HepG2 (cell line): ENCODE data around the gene MED10. TPM values are rescaled to one million over a fixed set of nuclear protein-coding genes. Genes with fewer than 3 reads are reported as not detected.

ENCODE experiments used
- ARHGAP35 ChIP-seq: sonication (generic); formaldehyde crosslinking; IDR thresholded peaks from 2 replicates; pipeline ENCODE4 v1.9.0; 2022; ENCODE audit warnings: mild to moderate bottlenecking, inconsistent platforms, moderate library complexity, missing genetic modification reagents, borderline replicate concordance
- FOXK1 ChIP-seq: sonication (generic); formaldehyde crosslinking; IDR thresholded peaks from 2 replicates; pipeline ENCODE4 v1.4.0; 2020; ENCODE audit warnings: low read depth, missing genetic modification reagents, borderline replicate concordance
- GATAD2A ChIP-seq: IDR thresholded peaks from 2 replicates; pipeline ENCODE4 v1.6.1; 2016
- MXI1 ChIP-seq: IDR thresholded peaks from 3 replicates; pipeline ENCODE4 v1.6.1; 2012; ENCODE audit warnings: low read depth, low read length, inconsistent platforms, borderline replicate concordance
- NCOR1 ChIP-seq: fragments of 200-600 bp; sonication (generic); IDR thresholded peaks from 2 replicates; pipeline ENCODE4 v1.7.0; 2017; ENCODE audit warnings: antibody characterized with exemption, low read length, borderline replicate concordance
- NFIC ChIP-seq: IDR thresholded peaks from 2 replicates; pipeline ENCODE4 v1.6.1; 2012; ENCODE audit warnings: mild to moderate bottlenecking, low read length, inconsistent platforms
- NFYB ChIP-seq: sonication (generic); formaldehyde crosslinking; IDR thresholded peaks from 2 replicates; pipeline ENCODE4 v1.4.0; 2020; ENCODE audit warnings: missing genetic modification reagents
- SOX13 ChIP-seq, 3 experiments: fragments of 450-650 bp in 1 of 3; sonication (generic) in 1 of 3; formaldehyde crosslinking in 1 of 3; IDR thresholded peaks in 2 of 3; conservative IDR thresholded peaks in 1 of 3; 2 replicates each; pipeline versions ENCODE4 v1.5.0 to v1.6.1; 2016 to 2020; ENCODE audit warnings: antibody characterized with exemption in 1 of 3, mild to moderate bottlenecking in 1 of 3, missing compliant biosample characterization in 1 of 3, missing genetic modification reagents in 1 of 3, moderate library complexity in 1 of 3
- SRSF4 ChIP-seq: fragments of 200-400 bp; formaldehyde crosslinking; IDR thresholded peaks from one replicate; pipeline ENCODE4 v1.6.1; 2018; ENCODE audit warnings: mild to moderate bottlenecking, low read depth, low read length, moderate library complexity; ENCODE audit not compliant: poor library complexity, severe bottlenecking
- ZBTB7B ChIP-seq: sonication (generic); formaldehyde crosslinking; IDR thresholded peaks from 2 replicates; pipeline ENCODE4 v1.4.0; 2020; ENCODE audit warnings: missing genetic modification reagents
- ZFP36L2 ChIP-seq: sonication (generic); formaldehyde crosslinking; IDR thresholded peaks from 2 replicates; pipeline ENCODE4 v1.4.0; 2020; ENCODE audit warnings: missing genetic modification reagents
- ZFP82 ChIP-seq: sonication (generic); formaldehyde crosslinking; IDR thresholded peaks from 2 replicates; pipeline ENCODE4 v1.5.1; 2020; ENCODE audit warnings: mild to moderate bottlenecking, missing genetic modification reagents, borderline replicate concordance
- ZMAT3 ChIP-seq: sonication (generic); formaldehyde crosslinking; conservative IDR thresholded peaks from 2 replicates; pipeline ENCODE4 v1.7.0; 2021; ENCODE audit warnings: missing genetic modification reagents
- ZNF331 ChIP-seq: sonication (generic); formaldehyde crosslinking; IDR thresholded peaks from 2 replicates; pipeline ENCODE4 v1.4.0; 2020; ENCODE audit warnings: missing genetic modification reagents
- ZNF33A ChIP-seq: sonication (generic); formaldehyde crosslinking; IDR thresholded peaks from 2 replicates; pipeline ENCODE4 v1.5.1; 2020; ENCODE audit warnings: missing genetic modification reagents, mild to moderate bottlenecking, moderate library complexity, borderline replicate concordance
- ZNF567 ChIP-seq: sonication (generic); formaldehyde crosslinking; IDR thresholded peaks from 2 replicates; pipeline ENCODE4 v1.8.1; 2023; ENCODE audit warnings: mild to moderate bottlenecking, missing genetic modification reagents, borderline replicate concordance
- ZNF670 ChIP-seq: sonication (generic); formaldehyde crosslinking; IDR thresholded peaks from 2 replicates; pipeline ENCODE4 v1.8.0; 2022; ENCODE audit warnings: mild to moderate bottlenecking, missing genetic modification reagents, borderline replicate concordance
- ZNF709 ChIP-seq: sonication (generic); formaldehyde crosslinking; IDR thresholded peaks from 2 replicates; pipeline ENCODE4 v1.5.0; 2020; ENCODE audit warnings: mild to moderate bottlenecking, missing genetic modification reagents
- ZNF737 ChIP-seq: sonication (generic); formaldehyde crosslinking; IDR thresholded peaks from 2 replicates; pipeline ENCODE4 v1.5.0; 2020; ENCODE audit warnings: missing genetic modification reagents, mild to moderate bottlenecking, borderline replicate concordance
- polyA plus RNA-seq, 8 experiments: library from polyadenylated mRNA; depleted of rRNA in 3 of 8; stranded (reverse) in 7 of 8; unstranded in 1 of 8; fragments of >200 nt; fragmentation: Illumina TruSeq in 4 of 8; extraction: Trizol in 4 of 8; gene quantifications; 2 replicates each; pipeline versions ENCODE4 v1.2.1 to v1.2.3, GENCODE V29; 2011 to 2016; ENCODE audit warnings: low read depth in 4 of 8, missing spikeins in 1 of 8, mixed read lengths in 1 of 8; ENCODE audit not compliant: insufficient read depth in 1 of 8
- total RNA-seq, 5 experiments: library from RNA; depleted of rRNA; stranded (reverse); fragments of >200 nt; fragmentation: Illumina TruSeq; extraction: Trizol; gene quantifications; 2 replicates each; pipeline ENCODE4 v1.2.3, GENCODE V29; 2016; ENCODE audit warnings: low read depth in 1 of 5
- TF ChIP-seq, protein P1 (sequence below): sonication (generic); formaldehyde crosslinking; conservative IDR thresholded peaks from 2 replicates; pipeline ENCODE4 v1.8.0; 2022; ENCODE audit warnings: missing genetic modification reagents
- TF ChIP-seq, protein P2 (sequence below): sonication (generic); formaldehyde crosslinking; IDR thresholded peaks from 2 replicates; pipeline ENCODE4 v1.4.0; 2020; ENCODE audit warnings: mild to moderate bottlenecking, missing genetic modification reagents

The MED10 gene
- total and polyA plus RNA-seq, 2 of the 13 experiments (the other 11 are each of a cell fraction or from before 2014, with no cell fraction given) = 11.2 to 23.7 TPM

DNA sequence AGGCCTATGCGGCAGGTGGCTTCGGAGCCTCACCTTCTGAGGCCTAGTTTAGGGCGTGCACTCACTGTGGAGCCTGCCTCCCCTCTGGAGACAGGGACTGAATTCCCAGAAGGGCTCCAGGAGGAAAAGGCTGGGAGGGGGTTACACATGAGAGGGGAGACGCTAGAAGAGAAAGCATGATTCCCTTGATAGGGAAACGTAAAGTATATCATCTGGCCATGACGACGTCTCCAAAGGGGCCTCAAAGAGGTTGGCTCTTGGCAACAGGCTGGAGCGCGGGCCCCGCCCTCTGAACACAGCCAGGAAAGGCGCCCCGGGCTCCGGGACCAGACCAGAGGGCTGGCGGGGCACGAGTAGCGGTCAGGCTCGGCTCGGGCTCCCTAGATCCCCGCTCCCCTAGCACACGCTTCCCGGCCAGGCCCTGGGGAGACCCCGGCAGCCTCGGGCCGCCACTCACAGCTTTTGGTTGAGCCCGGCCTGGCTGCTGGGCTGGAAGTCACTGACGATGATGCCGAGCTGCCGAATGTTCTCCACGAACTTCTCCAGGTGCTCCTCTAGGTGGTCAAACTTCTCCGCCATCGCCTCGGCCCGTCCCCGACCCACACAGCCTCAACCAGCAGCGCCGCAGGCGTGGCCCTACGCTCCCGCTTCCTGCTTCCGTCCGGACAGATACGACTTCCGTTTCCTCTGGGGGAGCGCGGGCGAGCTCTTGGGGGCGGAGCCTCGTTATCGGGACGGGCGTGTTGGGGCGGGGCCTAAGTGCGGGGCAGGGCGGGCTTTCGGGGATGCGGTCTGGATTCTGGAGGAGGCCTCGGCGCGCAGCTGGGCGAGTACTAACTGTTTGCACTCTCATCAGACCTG is at the start of gene MED10 (continued):
- TF ChIP-seq, protein P1, sequence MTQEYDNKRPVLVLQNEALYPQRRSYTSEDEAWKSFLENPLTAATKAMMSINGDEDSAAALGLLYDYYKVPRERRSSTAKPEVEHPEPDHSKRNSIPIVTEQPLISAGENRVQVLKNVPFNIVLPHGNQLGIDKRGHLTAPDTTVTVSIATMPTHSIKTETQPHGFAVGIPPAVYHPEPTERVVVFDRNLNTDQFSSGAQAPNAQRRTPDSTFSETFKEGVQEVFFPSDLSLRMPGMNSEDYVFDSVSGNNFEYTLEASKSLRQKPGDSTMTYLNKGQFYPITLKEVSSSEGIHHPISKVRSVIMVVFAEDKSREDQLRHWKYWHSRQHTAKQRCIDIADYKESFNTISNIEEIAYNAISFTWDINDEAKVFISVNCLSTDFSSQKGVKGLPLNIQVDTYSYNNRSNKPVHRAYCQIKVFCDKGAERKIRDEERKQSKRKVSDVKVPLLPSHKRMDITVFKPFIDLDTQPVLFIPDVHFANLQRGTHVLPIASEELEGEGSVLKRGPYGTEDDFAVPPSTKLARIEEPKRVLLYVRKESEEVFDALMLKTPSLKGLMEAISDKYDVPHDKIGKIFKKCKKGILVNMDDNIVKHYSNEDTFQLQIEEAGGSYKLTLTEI = no peak
- TF ChIP-seq ZNF331 (CRISPR knock-in tag) = 0 out of 2 replicates have a peak, but pooled peaks have one; percentile 18
- no peak for TF ChIP-seq FOXK1 (CRISPR knock-in tag)
- TF ChIP-seq, protein P2, sequence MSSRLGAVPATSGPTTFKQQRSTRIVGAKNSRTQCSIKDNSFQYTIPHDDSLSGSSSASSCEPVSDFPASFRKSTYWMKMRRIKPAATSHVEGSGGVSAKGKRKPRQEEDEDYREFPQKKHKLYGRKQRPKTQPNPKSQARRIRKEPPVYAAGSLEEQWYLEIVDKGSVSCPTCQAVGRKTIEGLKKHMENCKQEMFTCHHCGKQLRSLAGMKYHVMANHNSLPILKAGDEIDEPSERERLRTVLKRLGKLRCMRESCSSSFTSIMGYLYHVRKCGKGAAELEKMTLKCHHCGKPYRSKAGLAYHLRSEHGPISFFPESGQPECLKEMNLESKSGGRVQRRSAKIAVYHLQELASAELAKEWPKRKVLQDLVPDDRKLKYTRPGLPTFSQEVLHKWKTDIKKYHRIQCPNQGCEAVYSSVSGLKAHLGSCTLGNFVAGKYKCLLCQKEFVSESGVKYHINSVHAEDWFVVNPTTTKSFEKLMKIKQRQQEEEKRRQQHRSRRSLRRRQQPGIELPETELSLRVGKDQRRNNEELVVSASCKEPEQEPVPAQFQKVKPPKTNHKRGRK = no peak
- TF ChIP-seq NFIC = no peak
- no peak for TF ChIP-seq SOX13 (IDR thresholded peaks at IDR 0.05)
- peak in 1 of 2 experiments; percentile 9; a peak in 1 of 4 replicates for TF ChIP-seq SOX13 (CRISPR knock-in tag; conservative IDR thresholded peaks at IDR 0.05 in 1 of 2, IDR thresholded peaks at IDR 0.05 in 1 of 2)
- TF ChIP-seq GATAD2A (CRISPR knock-in tag) = no peak; the same call in 1 of the 2 replicates
- TF ChIP-seq NFYB (CRISPR knock-in tag) = peak; percentile 22; the same call in 1 of the 2 replicates
- TF ChIP-seq ZBTB7B (CRISPR knock-in tag) = peak; percentile 22; the same call in 1 of the 2 replicates
- no peak for TF ChIP-seq ZNF567 (CRISPR knock-in tag)
- no peak for TF ChIP-seq SRSF4
- no peak for TF ChIP-seq ZNF33A (CRISPR knock-in tag)
- TF ChIP-seq ZNF737 = no peak
- peak; percentile 78; the same call in 1 of the 2 replicates for TF ChIP-seq ZNF709 (CRISPR knock-in tag)
- TF ChIP-seq MXI1 = peak; percentile 95; the same call in 2 of the 3 replicates
- no peak for TF ChIP-seq NCOR1
- no peak for TF ChIP-seq ZFP36L2 (CRISPR knock-in tag)
- peak; percentile 72 for TF ChIP-seq ZMAT3 (CRISPR knock-in tag)
- TF ChIP-seq ZNF670 = 0 out of 2 replicates have a peak, but pooled peaks have one; percentile 34
- peak; percentile 52; the same call in 1 of the 2 replicates for TF ChIP-seq ARHGAP35 (CRISPR knock-in tag)
- no peak for TF ChIP-seq ZFP82 (CRISPR knock-in tag)
